Adrenal gland (tissue), 5 donors: Measurements from ENCODE around the gene EXTL1.

Experiments used
- CTCF ChIP-seq, 6 experiments: fragments of 450-650 bp in 4 of 6; fragments of 200-600 bp in 2 of 6; sonication (generic) in 1 of 6; IDR thresholded peaks; 1 replicate in 5 of 6; 2 replicates in 1 of 6; pipeline versions ENCODE4 v1.5.1 to v1.8.0; 2016 to 2021; ENCODE audit warnings: antibody characterized with exemption in 6 of 6, mild to moderate bottlenecking in 2 of 6, moderate library complexity in 1 of 6
- POLR2A ChIP-seq, 2 donors: fragments of 450-650 bp; IDR thresholded peaks; one replicate each; pipeline ENCODE4 v1.6.1; 2017; ENCODE audit warnings: antibody characterized with exemption in 2 of 2, mild to moderate bottlenecking in 2 of 2, moderate library complexity in 1 of 2
- donor health status: DM: no; HTN: no; CAD: no.

- TF ChIP-seq CTCF (IDR thresholded peaks at IDR 0.05) (no peak), POLR2A (IDR thresholded peaks at IDR 0.05) (no peak)
These were observed 33.6 kb upstream of the EXTL1 start for GRCh38 chr1:25987951-25988350.
